ENCODE results near the gene AGAP1.

AGAP1 gene

GRCh38 chr2:236175548-236176150 lies 681.8 kb downstream of the AGAP1 start:
- H3K27me3 ChIP-seq (replicated peaks): peaks cover 18% of the 10 kb centered on the region
- in situ Hi-C loops (cut with HindIII; ENCODE audit: low pct_ligation_motif_present, low sequenced_read_pairs): loop anchor here (25.0 kb wide), 1 partner anchor 388 kb away; no protein-coding TSS in a partner anchor
- H3K36me3 ChIP-seq (replicated peaks): no peaks in the 10 kb centered on the region

GRCh38 chr2:236176417-236176816 lies 682.6 kb downstream of the AGAP1 start:
- TF ChIP-seq CTCF (IDR thresholded peaks at IDR 0.05; ENCODE audit: low read depth, low read length, missing control alignments): peak; percentile 85

More at GRCh38 chr2:236175548-236176150, 681.8 kb downstream of the AGAP1 start:
- DNase-seq: no peak
- Histone ChIP-seq H3K4me3 (ENCODE audit: low read depth, low read length) (no peak overlapping the region), H3K27ac (no peak overlapping the region)
- TF ChIP-seq CTCF (IDR thresholded peaks at IDR 0.05; ENCODE audit: low read depth, low read length, missing control alignments): no peak

GRCh38 chr2:236176951-236177350 lies 683.1 kb downstream of the AGAP1 start:
- in situ Hi-C loops (cut with HindIII; ENCODE audit: low pct_ligation_motif_present, low sequenced_read_pairs): loop anchor here (25.0 kb wide), 1 partner anchor 390 kb away; no protein-coding TSS in a partner anchor
- H3K27me3 ChIP-seq (replicated peaks): peaks cover 9% of the 10 kb centered on the region
- DNase-seq: no peak
- TF ChIP-seq CTCF (IDR thresholded peaks at IDR 0.05; ENCODE audit: low read depth, low read length, missing control alignments): no peak
- H3K27ac ChIP-seq: no peak overlapping the region
- no peak overlapping the region for H3K4me3 ChIP-seq (ENCODE audit: low read depth, low read length)
- H3K36me3 ChIP-seq (replicated peaks): no peaks in the 10 kb centered on the region

More at GRCh38 chr2:236176417-236176816, 682.6 kb downstream of the AGAP1 start:
- in situ Hi-C loops (cut with HindIII; ENCODE audit: low pct_ligation_motif_present, low sequenced_read_pairs): loop anchor here (25.0 kb wide), 1 partner anchor 389 kb away; no protein-coding TSS in a partner anchor
- Histone ChIP-seq H3K36me3 (replicated peaks) (no peaks in the 10 kb centered on the region), H3K27me3 (replicated peaks) (peaks cover 12% of the 10 kb centered on the region), H3K4me3 (ENCODE audit: low read depth, low read length) (no peak overlapping the region), H3K27ac (no peak overlapping the region)
- no peak for DNase-seq

- Histone ChIP-seq H3K27me3 (replicated peaks) (peaks cover 3% of the 10 kb centered on the region), H3K27ac (no peak overlapping the region), H3K4me3 (ENCODE audit: low read depth, low read length) (peak overlapping the region; percentile 15), H3K36me3 (replicated peaks) (no peaks in the 10 kb centered on the region)
- peak; percentile 75 for TF ChIP-seq CTCF (IDR thresholded peaks at IDR 0.05; ENCODE audit: low read depth, low read length, missing control alignments)
- in situ Hi-C loops (cut with HindIII; ENCODE audit: low pct_ligation_motif_present, low sequenced_read_pairs): loop anchor here (25.0 kb wide), 1 partner anchor 390 kb away; no protein-coding TSS in a partner anchor
- no peak for DNase-seq
These were observed 683.7 kb downstream of the AGAP1 start for GRCh38 chr2:236177604-236177966.

GRCh38 chr2:236177967-236178889 lies 684.4 kb downstream of the AGAP1 start:
- Histone ChIP-seq H3K4me3 (ENCODE audit: low read depth, low read length) (peak overlapping the region; percentile 53), H3K27ac (peak overlapping the region; percentile 54), H3K27me3 (replicated peaks) (peaks cover 3% of the 10 kb centered on the region), H3K36me3 (replicated peaks) (no peaks in the 10 kb centered on the region)
- peak; percentile 89 for TF ChIP-seq CTCF (IDR thresholded peaks at IDR 0.05; ENCODE audit: low read depth, low read length, missing control alignments)
- DNase-seq: peak; percentile 49
- in situ Hi-C loops (cut with HindIII; ENCODE audit: low pct_ligation_motif_present, low sequenced_read_pairs): loop anchor here (25.0 kb wide), 1 partner anchor 391 kb away; no protein-coding TSS in a partner anchor

Measured in brain microvascular endothelial cell (primary cell).